HG03521 (cell line): ENCODE data around the gene SPPL2C.

Experiments
- ATAC-seq: cut with Tn5 transposase; IDR thresholded peaks from one replicate; pipeline ENCODE4 v1.9.1; 2021; ENCODE audit warnings: mild to moderate bottlenecking, moderate library complexity; ENCODE audit not compliant: unreplicated experiment

SPPL2C gene

GRCh38 chr17:45844695-45845375, at the start of gene SPPL2C:
Gene SPPL2C, plus strand, starts transcription at chr17:45844881. Its CDS starts 26 bp downstream, at chr17:45844907.
- ATAC-seq, result no peak

GRCh38 chr17:45800816-45801215, 43.9 kb upstream of the SPPL2C start:
- ATAC-seq, result no peak

- no peak for ATAC-seq
Measured at GRCh38 chr17:45801421-45801820, 43.3 kb upstream of the SPPL2C start.

- no peak for ATAC-seq
Measured at GRCh38 chr17:45808845-45809244, 35.8 kb upstream of the SPPL2C start.

- ATAC-seq, result no peak
Measured at GRCh38 chr17:45809499-45809898, 35.2 kb upstream of the SPPL2C start.

GRCh38 chr17:45812102-45812501, 32.6 kb upstream of the SPPL2C start:
- ATAC-seq, result no peak

DNA sequence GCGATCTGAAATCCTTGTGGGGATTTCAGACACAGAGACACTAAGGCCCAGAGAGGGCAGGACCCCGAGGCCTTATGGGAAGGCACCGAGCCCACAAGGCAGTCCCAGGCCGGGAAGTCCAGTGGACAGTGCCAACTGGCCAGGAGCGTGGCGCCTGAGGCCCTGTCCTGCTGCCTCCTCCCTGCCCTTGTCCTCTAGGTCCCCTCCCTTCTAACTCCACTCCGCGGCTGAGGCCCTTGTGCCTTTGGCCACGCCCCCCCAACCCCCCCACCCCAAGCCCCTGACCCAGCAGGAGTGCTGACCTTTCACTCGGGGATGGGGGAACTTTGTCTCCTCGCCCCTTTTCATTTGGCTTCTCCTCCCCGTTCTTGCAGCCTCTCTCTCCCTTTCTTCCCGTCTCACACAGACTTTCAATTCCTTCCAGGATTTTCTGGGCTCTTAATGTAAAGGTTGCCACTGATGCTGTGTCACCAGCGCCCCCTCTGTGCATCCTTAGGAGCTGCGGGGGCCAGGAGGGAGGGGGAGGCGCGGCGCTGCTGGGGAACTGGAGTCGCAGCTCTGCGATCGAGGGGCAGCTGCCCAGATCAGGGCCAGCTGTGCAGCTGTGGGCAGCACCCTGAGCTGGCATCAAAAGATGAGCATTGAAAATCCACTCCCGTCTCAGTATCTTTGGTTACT, 31.5 kb upstream of the SPPL2C start:
- ATAC-seq, result no peak

DNA sequence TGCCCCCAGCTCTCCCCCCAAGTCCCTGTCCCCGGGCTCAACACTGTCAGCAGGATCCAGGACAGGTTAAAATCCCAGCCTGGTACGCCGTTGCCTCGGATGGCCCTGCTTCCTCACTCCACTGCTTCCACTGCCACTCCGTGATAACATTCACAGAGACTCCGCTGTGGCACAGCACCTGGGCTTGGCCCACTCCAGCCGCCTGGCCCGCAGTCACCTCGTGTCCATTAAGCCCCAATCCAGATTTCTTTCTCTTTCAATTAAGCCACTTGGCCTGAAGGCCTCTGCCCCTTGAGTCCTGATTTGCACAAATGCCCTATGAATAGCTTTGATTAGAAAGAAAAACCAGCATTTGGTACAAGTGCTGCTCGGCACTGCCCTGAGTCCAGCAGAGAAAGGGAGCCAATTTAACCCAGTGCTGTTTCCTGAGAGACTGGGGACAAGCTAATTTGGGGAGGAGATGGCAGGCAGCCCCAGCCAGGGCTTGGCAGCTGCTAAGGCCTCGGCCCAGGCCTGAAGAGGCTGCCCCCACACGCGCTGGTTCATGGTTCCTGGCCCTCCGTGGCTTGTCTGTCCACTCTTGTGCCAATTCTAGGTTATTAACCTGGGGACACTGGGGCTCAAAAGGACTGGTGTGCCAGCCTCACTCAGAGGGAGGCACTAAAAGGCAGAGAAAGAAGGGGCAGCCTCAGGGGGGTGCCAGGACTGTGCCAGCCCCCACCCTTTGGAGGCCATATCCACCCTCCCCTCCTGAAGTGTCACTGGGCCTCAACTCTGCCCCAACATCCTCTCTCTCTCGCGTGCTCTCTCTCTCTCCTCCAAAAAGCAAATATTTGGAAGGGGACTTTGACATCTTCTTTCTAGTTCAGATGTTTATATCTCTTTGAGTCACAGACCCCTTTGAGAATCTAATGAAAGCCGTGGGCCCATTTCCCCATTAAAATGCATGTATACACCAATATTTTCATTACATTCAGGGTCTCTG, 29.8 kb upstream of the SPPL2C start:
- no peak for ATAC-seq

- no peak for ATAC-seq
Measured at GRCh38 chr17:45815752-45816151, 28.9 kb upstream of the SPPL2C start.

DNA sequence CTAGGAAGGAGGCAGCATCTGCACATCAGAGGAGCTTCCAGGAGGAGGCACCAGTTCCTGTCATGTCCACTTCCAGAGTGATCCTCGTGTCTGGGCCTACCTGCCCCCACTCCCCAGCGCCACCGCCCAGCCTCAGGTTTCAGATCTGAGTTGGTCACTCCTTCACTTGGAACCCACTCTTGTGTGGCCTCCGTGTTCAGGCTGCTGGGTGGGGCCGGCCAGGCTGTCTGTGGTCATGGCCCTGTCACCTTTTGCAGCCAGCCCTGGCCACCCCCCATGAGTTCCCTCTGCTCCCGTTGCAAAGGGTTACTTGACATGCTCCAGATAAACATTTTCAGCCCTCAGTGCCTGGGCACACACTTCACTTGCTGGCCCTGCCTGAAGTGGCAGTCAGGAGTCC, 26.6 kb upstream of the SPPL2C start:
- no peak for ATAC-seq

DNA sequence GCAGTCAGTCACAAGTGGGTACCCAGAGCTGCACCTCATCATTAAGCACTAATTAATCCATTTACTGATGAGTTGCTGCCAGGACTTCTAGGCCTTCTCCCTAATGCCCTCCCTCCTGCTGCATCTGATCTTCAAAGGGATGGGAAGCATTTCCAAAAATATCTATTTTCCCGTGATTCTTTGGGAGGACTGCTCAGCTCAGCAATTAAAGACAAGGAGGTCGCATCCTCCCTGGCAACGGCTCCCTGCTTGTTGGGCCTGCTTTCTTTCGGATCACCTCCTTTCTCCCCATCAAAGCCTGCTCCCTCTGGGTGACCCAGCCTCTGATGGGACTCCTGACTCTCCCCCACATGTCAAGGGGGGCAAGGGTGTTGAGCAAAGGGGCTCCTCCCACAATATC, 26.0 kb upstream of the SPPL2C start:
- ATAC-seq, result no peak

GRCh38 chr17:45819632-45820031, 25.0 kb upstream of the SPPL2C start:
- ATAC-seq, result no peak

GRCh38 chr17:45820052-45820780, 24.5 kb upstream of the SPPL2C start:
- ATAC-seq, result no peak

- ATAC-seq, result no peak
Measured at GRCh38 chr17:45821147-45821546, 23.5 kb upstream of the SPPL2C start.

- no peak for ATAC-seq
Measured at GRCh38 chr17:45823598-45823997, 21.1 kb upstream of the SPPL2C start.

DNA sequence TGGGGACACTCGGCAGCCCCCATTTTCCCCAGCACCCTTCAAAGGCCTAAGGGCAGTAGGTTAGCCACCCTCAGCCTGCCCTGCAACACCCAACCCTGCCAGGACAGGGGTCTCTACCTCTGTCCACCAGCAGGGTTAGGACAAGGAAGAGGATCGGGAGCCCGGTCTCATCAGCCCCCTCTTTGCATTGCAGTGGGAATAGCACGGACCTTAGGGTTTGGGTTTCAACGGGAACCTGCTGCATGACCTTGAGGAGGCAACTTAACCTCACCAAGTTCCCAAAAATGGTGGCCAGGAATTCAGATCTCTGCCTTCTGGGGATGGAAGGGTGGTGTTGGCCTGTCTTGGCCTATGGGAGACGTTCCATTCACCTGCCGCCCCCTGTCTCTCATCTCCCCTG, 20.2 kb upstream of the SPPL2C start:
- no peak for ATAC-seq

DNA sequence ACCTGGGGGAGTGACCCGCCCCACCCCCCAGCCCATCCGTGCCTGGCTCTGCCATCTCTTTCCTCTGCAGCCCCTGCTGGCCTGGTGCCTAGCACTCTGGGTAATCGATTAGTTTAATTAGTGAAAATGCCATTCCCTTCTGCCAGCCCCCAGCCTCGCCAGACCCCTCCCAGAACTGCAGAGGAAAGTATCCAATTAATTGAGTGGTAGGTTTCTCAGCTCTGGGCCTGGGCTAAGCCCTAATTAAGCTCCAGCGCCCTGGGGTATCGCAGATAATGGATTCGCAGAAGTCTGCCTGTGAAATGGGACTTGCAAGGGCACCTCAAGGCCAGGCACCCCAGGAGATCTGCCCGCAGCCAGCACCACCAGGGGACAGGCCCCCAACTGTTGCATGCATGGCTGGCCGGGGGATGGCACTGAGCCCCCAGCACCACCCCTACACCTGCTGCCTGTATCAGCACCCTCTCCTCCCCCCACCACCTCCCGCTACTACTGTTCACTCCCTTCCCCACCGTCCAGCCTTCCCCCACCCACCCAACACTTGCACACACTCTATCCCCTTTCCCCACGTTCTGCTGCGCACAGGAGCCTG, 19.7 kb upstream of the SPPL2C start:
- ATAC-seq, result no peak

DNA sequence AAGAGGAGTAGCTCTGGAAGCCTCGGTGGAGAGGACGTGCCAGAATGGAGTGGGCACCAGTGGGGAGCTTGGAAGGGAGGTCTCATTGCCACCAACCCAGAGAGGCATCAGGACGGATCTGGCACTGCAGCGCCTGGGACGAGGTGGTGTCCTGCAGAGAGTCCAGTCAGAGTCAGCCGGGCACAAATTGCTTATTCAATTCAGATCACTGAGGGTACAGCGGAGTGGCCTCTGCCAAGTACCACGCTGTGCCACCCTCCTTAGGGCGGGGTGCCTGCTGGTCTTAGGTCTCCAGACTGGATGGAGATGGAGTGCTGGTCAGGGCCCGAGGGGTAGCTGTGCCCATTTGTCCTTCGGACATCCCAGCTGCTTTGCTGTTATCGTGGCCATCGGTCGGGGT, 18.9 kb upstream of the SPPL2C start:
- no peak for ATAC-seq

GRCh38 chr17:45826919-45827588, 17.6 kb upstream of the SPPL2C start:
- no peak for ATAC-seq

- no peak for ATAC-seq
Measured at GRCh38 chr17:45828171-45828570, 16.5 kb upstream of the SPPL2C start.
